Renal pelvis (tissue), 4 donors: ENCODE results near the gene PTPN4. TPM values are rescaled to one million over a fixed set of nuclear protein-coding genes. Genes with fewer than 3 reads are reported as not detected.
"Not testable (repeated sequence)": the region's sequence is repeated elsewhere in the genome, so short reads cannot be mapped to it uniquely, and the experiment has no call there.

Experiments used
- DNase-seq: peaks from one replicate; pipeline ENCODE4 v3.0.0-alpha.2; 2013
- polyA plus RNA-seq, 3 donors: library from polyadenylated mRNA; unstranded; fragments of 120-200 nt; gene quantifications; one replicate each; pipeline ENCODE4 v1.2.1, GENCODE V29; 2013; ENCODE audit not compliant: insufficient read length in 3 of 3

The PTPN4 gene
- polyA plus RNA-seq, 3 donors, result 19.3 to 24.8 (median 23.6) TPM

DNA sequence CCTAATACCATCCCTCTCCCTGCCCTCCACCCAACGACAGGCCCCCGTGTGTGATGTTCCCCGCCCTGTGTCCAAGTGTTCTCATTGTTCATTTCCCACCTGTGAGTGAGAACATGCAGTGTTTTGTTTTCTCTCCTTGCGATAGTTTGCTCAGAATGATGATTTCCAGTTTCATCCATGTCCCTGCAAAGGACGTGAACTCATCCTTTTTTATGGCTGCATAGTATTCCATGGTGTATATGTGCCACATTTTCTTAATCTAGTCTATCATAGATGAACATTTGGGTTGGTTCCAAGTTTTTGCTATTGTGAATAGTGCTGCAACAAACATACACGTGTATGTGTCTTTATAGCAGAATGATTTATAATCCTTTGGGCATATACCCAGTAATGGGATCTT is 44.7 kb downstream of the PTPN4 start:
- DNase-seq, result not testable (repeated sequence)

DNA sequence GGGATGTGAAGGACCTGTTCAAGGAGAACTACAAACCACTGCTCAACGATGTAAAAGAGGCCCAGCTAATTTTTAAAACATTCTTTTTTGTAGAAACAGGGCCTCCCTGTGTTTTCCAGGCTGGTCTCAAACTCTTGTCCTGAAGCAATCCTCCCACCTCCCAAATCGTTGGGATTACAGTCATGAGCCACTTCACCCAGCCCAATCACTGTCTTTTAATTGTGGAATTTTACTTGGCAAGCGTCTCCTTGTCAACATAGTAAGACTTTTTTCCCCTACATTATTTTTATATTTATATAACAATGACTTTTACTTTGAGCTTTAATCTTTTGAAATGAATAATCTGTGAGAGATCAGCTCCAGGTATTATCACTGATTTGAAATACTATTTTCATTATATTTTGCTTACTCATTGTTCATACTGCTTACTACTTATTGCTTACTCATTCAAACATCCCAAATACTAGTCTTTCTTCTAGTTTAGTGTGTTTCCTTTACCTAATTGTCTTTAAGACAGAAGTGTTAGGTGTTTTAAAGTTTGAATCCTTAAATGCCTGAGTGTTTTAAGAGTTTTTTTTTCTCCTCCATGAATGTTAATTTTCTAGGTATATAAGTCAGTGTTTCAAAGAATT is 48.9 kb downstream of the PTPN4 start:
- no peak for DNase-seq

- peak; percentile 17 for DNase-seq
These were observed 49.8 kb downstream of the PTPN4 start for GRCh38 chr2:119809339-119810048.

DNA sequence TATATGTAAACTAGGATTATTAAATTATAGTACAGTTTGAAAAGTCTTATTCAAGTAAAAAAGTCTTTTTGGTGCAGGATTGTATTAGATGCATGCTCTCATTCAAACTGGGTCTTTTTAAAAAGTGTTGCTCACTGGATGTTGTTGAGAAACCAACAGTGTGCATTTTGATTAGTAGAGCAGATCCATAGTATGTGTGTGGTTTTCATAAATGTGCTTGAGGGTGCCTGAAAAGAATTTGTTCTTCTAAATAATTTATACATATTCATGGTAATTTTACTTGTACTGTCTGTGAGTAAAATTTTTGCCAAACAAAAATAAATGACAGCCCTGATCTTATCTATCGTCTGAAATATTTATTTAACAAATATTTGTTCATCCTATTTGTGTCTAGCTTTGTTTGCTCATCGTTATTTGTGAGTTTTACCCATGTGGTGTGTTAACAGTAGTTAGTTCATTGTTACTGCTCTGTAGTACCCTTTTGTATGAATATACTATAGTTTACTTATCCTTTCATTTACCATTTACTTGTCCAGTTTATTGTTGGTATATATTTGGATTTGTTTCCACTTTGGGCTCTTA is 50.4 kb downstream of the PTPN4 start:
- DNase-seq, result no peak

DNA sequence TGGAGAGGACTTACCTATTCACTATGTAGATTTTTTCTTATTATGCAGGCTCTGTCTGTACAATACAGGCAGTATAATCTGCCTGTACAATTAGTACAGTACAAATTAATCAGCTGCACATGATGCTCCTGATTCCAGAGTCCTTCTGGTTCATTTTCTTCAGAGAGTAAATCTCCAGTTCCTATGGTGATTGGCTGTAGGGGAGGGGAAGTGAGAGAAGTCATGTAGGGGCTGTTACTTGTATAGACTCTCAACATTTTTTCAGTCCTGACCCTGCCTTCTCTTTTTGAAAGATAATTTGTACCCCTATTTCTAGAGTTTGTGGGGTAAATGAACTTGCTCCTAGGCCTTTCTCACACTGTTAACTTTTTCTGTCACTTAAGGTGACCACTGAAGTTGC is 54.5 kb downstream of the PTPN4 start:
- DNase-seq, result no peak

- DNase-seq, result no peak
These were observed 59.1 kb downstream of the PTPN4 start for GRCh38 chr2:119818792-119819191.

GRCh38 chr2:119819846-119820245 is 60.1 kb downstream of the PTPN4 start:
- no peak for DNase-seq

DNA sequence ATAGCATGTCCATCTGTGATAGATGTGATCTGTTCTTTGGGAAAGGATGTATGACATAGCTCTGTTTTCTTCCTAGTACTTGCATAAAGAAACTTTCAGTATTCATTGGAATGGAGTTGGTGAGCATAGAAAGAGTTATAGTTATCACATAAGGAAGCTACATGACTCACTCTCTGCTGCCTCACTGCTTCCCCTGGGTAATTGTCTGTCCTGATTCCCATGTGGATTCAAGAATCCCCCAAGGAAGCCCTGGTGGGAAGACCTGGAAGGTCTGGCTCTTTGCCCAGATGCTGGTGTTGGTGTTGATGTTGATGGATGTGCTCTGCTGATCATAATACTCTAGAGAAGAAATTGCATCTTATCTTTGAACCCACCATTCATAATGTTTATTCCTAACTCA is 60.6 kb downstream of the PTPN4 start:
- no peak for DNase-seq

DNA sequence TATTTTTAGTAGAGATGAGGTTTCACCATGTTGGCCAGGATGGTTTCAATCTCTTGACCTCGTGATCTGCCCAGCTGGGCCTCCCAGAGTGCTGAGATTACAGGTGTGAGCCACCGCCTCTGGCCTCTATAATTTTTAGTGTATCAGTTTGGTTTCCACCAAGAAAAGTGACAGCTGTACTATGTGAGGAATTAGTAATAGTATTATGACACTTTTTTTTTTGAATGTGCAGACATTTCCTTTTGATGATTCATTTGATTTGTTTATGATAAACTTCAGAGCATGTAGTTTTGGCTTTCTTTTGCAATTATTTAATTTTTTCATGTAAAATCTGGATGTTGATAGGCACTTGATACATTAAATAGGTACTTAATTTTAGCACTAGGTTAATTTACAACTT is 61.5 kb downstream of the PTPN4 start:
- no peak for DNase-seq

- DNase-seq, result peak; percentile 16
These were observed 64.1 kb downstream of the PTPN4 start for GRCh38 chr2:119823734-119824334.

DNA sequence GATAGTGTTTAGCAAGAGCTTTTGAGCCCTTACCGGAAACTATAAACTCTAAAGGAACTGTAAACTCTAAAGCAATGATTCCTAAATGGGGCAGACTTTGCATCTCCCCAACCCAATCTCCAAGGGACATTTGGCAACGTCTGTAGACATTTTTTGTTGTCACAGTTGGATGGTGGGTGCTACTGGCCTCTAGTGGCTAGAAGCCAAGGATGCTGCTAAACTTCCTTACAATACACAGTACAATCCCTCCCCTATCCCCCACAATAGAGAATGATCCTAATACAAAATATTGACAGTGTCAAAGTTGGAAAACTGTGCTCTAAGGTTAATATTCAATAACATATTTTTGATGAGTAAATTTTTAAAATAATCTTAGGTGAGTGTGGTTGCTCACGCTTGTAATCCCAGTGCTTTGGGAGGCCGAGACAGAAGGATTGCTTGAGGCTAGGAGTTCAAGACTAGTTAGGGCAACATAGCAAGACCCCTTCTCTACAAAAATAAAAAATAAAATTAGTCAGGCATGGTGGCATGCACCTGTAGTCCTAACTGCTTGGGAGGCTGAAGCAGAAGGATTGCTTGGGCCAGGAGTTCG is 66.7 kb downstream of the PTPN4 start:
- DNase-seq, result no peak

GRCh38 chr2:119827866-119828507 is 68.3 kb downstream of the PTPN4 start:
- no peak for DNase-seq

DNA sequence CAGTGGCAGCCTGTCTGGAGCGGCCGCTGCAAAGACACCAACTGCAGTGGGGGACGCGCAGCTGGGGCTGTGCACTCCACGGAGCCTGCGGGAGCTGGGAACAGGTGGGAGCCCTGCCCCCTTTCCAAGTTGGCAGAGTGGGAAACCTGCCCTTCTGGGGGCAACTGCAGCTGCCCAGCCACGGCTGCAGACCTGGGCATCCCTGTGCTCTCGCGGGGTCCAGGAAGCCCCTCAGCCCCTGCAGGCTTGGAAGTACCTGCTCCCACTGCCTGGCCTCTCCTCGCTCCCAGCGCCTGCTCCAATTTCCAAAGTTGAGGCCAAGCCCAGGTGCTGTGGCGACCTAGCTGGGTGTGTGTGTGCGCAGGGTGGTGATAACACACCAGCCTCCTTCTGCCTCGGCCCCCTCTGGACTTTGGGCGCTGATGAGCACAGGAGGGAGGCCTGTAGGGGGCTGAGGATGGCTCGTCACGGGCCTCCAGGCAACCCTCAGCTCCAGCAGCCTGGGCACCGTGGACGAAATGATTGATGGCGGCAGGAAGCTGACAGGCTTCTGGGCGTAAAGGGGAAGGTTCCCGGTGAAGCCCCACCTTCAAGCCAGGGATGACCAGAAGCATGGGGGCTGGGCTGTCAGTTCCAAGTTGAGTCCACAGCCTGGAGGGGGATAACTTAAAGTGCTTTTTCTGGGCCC is 76.9 kb downstream of the PTPN4 start:
- no peak for DNase-seq

DNA sequence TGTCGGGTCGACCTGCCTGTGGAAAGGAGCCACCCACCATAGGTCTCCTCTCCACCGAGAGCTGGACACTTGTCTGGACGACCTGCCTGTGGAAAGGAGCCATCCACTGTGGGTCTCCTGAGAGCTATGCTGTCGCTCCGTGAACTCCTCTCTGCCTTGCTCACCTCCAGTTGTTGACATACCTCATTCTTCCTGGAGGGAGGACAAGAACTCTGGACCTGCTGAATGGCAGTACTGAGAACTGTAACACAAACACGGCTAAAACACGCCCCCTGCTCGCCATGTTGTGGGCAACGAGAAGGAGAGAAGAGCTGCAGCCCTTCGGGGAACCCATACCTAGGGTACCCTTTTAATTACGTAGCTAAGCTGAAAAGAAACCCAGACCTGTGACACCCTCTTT is 77.6 kb downstream of the PTPN4 start:
- no peak for DNase-seq

- DNase-seq, result no peak
These were observed 78.0 kb downstream of the PTPN4 start for GRCh38 chr2:119837759-119838158.

- no peak for DNase-seq
These were observed 78.5 kb downstream of the PTPN4 start for GRCh38 chr2:119838179-119838578.

DNA sequence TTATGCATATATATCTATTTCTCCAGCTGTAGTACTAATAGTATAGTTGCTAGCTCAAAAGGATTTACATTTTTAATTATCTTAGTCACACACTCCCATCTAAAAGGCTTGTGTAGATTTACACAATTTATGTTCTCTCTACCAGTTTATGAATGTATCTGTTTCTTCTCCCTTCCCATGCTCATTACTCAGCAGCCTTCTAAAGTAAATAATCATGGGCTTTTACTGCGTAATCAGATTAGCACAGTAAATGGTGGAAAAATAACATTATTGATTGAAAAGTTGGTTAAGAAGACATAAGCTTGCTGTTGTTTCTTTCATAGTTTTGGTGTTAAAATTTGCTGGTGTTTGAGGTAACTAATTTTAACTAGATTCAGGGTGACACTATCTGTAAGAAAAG is 81.8 kb downstream of the PTPN4 start:
- no peak for DNase-seq

DNA sequence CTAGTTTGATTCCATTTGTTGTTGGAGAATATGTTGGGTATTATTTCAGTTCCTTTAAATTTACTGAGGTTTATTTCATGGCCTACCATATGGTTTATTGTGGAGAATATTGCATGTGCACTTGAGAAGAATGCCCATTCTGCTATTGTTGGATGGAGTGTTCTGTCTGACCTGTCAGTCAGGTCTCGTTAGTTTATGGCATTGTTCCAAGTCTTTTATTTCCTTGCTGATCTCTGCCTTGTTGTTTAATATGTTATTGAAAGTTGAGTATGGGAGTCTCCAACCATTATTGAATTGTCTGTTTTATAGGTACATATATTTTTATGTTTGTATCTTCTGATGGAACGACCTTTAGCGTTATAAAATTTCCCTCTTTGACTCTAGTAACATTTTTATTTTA is 86.3 kb downstream of the PTPN4 start:
- DNase-seq, result no peak

DNA sequence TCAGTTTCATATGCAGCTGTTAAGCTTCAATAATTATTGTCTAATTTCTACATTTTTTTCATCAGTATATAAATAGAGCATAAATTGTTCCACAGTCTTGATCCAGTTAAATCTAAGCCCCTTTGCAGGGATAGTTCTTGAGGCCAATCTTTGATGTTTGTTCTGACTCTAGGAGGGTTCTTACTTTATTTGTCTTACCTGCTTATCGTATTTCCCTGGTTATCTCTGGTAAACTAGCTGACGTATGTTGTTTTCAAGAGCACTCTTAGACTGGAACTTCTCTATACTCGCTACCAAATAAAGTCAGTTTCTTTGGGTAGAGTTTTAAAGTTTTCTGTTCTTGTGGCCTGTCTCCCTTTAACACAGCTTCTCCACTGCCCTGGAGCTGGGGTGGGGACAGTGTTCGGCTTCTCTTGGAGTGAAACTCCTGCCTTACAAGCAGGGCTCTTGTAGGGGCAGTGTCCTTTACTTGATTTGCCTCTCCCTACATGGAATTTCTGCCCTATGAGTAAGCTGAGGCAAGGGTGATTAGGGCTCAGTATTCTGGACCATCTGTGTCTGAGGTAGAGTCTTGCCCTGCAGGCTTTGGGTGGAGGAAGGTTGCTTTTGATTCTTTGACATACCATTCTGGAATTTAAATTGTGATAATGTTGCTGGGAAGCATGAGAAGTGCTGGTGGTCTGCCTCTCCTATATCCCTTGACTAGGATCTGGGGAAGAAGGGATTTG is 90.3 kb downstream of the PTPN4 start:
- DNase-seq, result no peak

- DNase-seq, result no peak
These were observed 92.5 kb downstream of the PTPN4 start for GRCh38 chr2:119852214-119852613.
